Measurements from ENCODE around the gene KCNK5. TPM values are rescaled to one million over a fixed set of nuclear protein-coding genes. Genes with fewer than 3 reads are reported as not detected.

Gene KCNK5
- total and polyA plus RNA-seq, 2 of the 8 experiments (the other 6 are each of a cell fraction or from before 2014, with no cell fraction given), result 20.9 to 44.3 TPM

GRCh38 chr6:39221115-39221514, 8.2 kb downstream of the KCNK5 start:
- Histone ChIP-seq H3K4me3 (ENCODE audit: extremely low read depth in 1 of 4, insufficient read depth in 2 of 4, low read depth in 3 of 4, low read length in 4 of 4) (no peak overlapping the region), H2BK120ac (replicated peaks; ENCODE audit: low read depth, low read length) (no peak overlapping the region), H3K23ac (ENCODE audit: insufficient read length) (no peak overlapping the region), H2BK12ac (ENCODE audit: low read depth, low read length) (0 out of 2 replicates have a peak overlapping the region, but pooled peaks have one; percentile 33), H2BK15ac (ENCODE audit: low read length) (no peak overlapping the region), H3K4me1 (replicated peaks in 1 of 4; ENCODE audit: control insufficient read depth in 3 of 4, insufficient read depth in 4 of 4, low read length in 3 of 4) (peaks cover 14 to 44% (median 25%) of the 10 kb centered on the region in 4 experiments), H4K91ac (replicated peaks; ENCODE audit: insufficient read length, low read length) (no peak overlapping the region), H3K27ac (ENCODE audit: low read depth, low read length) (no peak overlapping the region), H3K18ac (ENCODE audit: extremely low read depth, low read length) (no peak overlapping the region), H2AFZ (ENCODE audit: low read length) (no peak overlapping the region), H3K4me2 (ENCODE audit: insufficient read depth in 1 of 2, low read depth in 2 of 2, low read length in 2 of 2) (no peak overlapping the region), H3K56ac (replicated peaks; ENCODE audit: insufficient read length, low read depth, low read length) (no peak overlapping the region), H3K27me3 (replicated peaks in 1 of 4; ENCODE audit: control insufficient read depth in 3 of 4, extremely low read depth in 1 of 4, insufficient read depth in 3 of 4, low read length in 3 of 4) (no peaks in the 10 kb centered on the region), H4K5ac (ENCODE audit: insufficient read length, low read depth, low read length) (no peak overlapping the region), H3K79me2 (ENCODE audit: control insufficient read depth in 1 of 2, insufficient read depth in 2 of 2, low read length in 2 of 2) (peaks cover 34 to 98% of the 10 kb centered on the region in 2 experiments), H3K23me2 (ENCODE audit: low read depth, low read length) (no peaks in the 10 kb centered on the region; the same call in 1 of the 2 replicates), H2BK20ac (ENCODE audit: low read length) (no peak overlapping the region), H2BK5ac (ENCODE audit: low read depth, low read length) (no peak overlapping the region), H4K8ac (ENCODE audit: extremely low read depth, insufficient read depth, low read length) (no peak overlapping the region), H3K9me3 (ENCODE audit: insufficient read depth in 2 of 2, low read depth in 1 of 2, low read length in 1 of 2) (no peaks in the 10 kb centered on the region), H3K4ac (replicated peaks; ENCODE audit: insufficient read length, low read depth, low read length) (no peak overlapping the region), H4K20me1 (replicated peaks in 1 of 2; ENCODE audit: control insufficient read depth in 1 of 2, insufficient read depth in 2 of 2, low read length in 2 of 2) (peaks cover 45 to 60% of the 10 kb centered on the region in 2 experiments), H3K79me1 (ENCODE audit: low read depth, low read length) (peaks cover 32% of the 10 kb centered on the region), H3K14ac (ENCODE audit: insufficient read length) (no peak overlapping the region), H2AK5ac (ENCODE audit: low read depth, low read length) (no peak overlapping the region), H3K9ac (replicated peaks in 1 of 4; ENCODE audit: extremely low read depth in 1 of 4, low read depth in 3 of 4, low read length in 3 of 4) (no peak overlapping the region), H3K36me3 (ENCODE audit: control insufficient read depth in 2 of 4, insufficient read depth in 4 of 4, low read length in 3 of 4) (peaks cover 0 to 8% (median 0%) of the 10 kb centered on the region in 4 experiments; a peak in 4 of 8 replicates)
- DNase-seq (ENCODE audit: low read depth in 1 of 2, low spot score in 2 of 2), result no peak
- CTCF ChIA-PET (ENCODE audit: partially characterized antibody), result interaction anchor here (1.2 to 72.8 kb wide), 6 partner anchors 6 to 75 kb away, joined by 3 to 1738 read pairs (median 424); partner anchors contain the start of genes KCNK17 and KCNK5
- no peak for FAIRE-seq
- POLR2A ChIA-PET (ENCODE audit: partially characterized antibody), result interaction anchor here (1.2 to 7.8 kb wide), 5 partner anchors 8 to 38 kb away, joined by 3 to 66 read pairs (median 12); partner anchors contain the start of gene KCNK5
- TF ChIP-seq JUN (IDR thresholded peaks at IDR 0.05; ENCODE audit: low read depth, low read length) (no peak), JUND (IDR thresholded peaks at IDR 0.05; ENCODE audit: low read length) (no peak), YY1 (IDR thresholded peaks at IDR 0.05; ENCODE audit: low read depth, low read length) (no peak), BCL11A (IDR thresholded peaks at IDR 0.05; ENCODE audit: low read depth in 2 of 2, low read length in 2 of 2) (no peak), EP300 (IDR thresholded peaks at IDR 0.05; ENCODE audit: borderline replicate concordance in 1 of 2, low read depth in 2 of 2, low read length in 2 of 2) (no peak), SIX5 (IDR thresholded peaks at IDR 0.05; ENCODE audit: low read depth, low read length) (no peak), MAFK (IDR thresholded peaks at IDR 0.05; ENCODE audit: low read depth, low read length) (no peak), SIN3A (conservative IDR thresholded peaks at IDR 0.05 in 1 of 2, IDR thresholded peaks at IDR 0.05 in 1 of 2; ENCODE audit: low read depth in 1 of 2, low read length in 2 of 2) (no peak), POLR2A (IDR thresholded peaks at IDR 0.05; ENCODE audit: control extremely low read depth in 1 of 2, low read depth in 2 of 2, low read length in 2 of 2) (no peak), POU5F1 (IDR thresholded peaks at IDR 0.05; ENCODE audit: low read depth, low read length) (no peak), KDM5A (IDR thresholded peaks at IDR 0.05; ENCODE audit: low read length) (no peak), EZH2 (IDR thresholded peaks at IDR 0.05; ENCODE audit: low read depth, low read length, severe bottlenecking) (no peak), CREB1 (IDR thresholded peaks at IDR 0.05) (no peak)
- TF ChIP-seq, protein P1, sequence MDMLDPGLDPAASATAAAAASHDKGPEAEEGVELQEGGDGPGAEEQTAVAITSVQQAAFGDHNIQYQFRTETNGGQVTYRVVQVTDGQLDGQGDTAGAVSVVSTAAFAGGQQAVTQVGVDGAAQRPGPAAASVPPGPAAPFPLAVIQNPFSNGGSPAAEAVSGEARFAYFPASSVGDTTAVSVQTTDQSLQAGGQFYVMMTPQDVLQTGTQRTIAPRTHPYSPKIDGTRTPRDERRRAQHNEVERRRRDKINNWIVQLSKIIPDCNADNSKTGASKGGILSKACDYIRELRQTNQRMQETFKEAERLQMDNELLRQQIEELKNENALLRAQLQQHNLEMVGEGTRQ (IDR thresholded peaks at IDR 0.05; ENCODE audit: low read length), result no peak
- WGBS, 2 experiments (ENCODE audit: extremely low coverage in 1 of 2, insufficient coverage in 1 of 2, insufficient read length in 1 of 2, insufficient replicate concordance in 2 of 2, low coverage in 1 of 2, low lambda C conversion rate in 2 of 2, missing lambda C conversion rate in 1 of 2), result 87% methylated on average over 3 of the region's 3 CpGs; no CpG with 5 or more reads in 1 of the 2 experiments
